Astrocyte of the spinal cord (primary cell): ENCODE measurements around the gene CFAP97.

Experiments
- DNase-seq: peaks from one replicate; pipeline ENCODE4 v3.0.0; 2011; ENCODE audit warnings: low read depth, low spot score
- H3K4me3 ChIP-seq: 2 replicates; pipeline ENCODE4 v1.5.1; 2011; ENCODE audit warnings: low read depth, mild to moderate bottlenecking, low read length, moderate library complexity
- in situ Hi-C: cut with HindIII; loops from 2 replicates; pipeline ENCODE4 v1.10.0; 2017; ENCODE audit warnings: low sequenced_read_pairs
- TF ChIP-seq, protein P1 (sequence below): IDR thresholded peaks from 2 replicates; pipeline ENCODE4 v1.5.1; 2012; ENCODE audit warnings: low read depth, mild to moderate bottlenecking, low read length, inconsistent platforms

The CFAP97 gene

DNA sequence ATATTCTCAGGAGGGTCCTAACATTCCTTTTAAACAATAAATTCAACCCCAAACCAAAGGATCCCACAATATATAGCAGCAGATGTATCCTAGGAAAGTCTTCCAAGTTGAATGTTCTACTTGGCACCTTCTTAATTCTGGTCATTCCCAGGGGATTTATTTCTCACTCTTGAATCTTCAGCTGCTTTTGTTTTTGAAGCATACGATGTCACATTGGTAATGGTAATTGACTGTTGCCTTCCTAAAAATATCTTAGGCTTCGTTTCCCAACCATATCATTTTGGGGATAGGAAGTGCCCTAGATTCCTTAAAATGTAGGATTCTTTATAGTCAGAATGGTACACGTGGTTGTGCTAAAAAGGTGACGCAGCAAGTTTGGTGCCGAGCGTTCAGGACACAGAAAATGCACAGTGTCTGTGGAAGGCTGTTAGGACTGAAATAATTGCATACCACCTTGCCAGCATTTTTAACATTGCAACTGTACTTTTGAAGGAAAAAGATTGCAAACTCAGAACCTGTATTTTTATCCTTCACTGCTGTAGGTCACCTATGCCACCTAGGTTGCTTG lies 13.7 kb upstream of the CFAP97 start:
- no peak overlapping the region for H3K4me3 ChIP-seq
- in situ Hi-C loops = no loop called here
- no peak for DNase-seq
- TF ChIP-seq, protein P1, sequence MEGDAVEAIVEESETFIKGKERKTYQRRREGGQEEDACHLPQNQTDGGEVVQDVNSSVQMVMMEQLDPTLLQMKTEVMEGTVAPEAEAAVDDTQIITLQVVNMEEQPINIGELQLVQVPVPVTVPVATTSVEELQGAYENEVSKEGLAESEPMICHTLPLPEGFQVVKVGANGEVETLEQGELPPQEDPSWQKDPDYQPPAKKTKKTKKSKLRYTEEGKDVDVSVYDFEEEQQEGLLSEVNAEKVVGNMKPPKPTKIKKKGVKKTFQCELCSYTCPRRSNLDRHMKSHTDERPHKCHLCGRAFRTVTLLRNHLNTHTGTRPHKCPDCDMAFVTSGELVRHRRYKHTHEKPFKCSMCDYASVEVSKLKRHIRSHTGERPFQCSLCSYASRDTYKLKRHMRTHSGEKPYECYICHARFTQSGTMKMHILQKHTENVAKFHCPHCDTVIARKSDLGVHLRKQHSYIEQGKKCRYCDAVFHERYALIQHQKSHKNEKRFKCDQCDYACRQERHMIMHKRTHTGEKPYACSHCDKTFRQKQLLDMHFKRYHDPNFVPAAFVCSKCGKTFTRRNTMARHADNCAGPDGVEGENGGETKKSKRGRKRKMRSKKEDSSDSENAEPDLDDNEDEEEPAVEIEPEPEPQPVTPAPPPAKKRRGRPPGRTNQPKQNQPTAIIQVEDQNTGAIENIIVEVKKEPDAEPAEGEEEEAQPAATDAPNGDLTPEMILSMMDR = no peak

DNA sequence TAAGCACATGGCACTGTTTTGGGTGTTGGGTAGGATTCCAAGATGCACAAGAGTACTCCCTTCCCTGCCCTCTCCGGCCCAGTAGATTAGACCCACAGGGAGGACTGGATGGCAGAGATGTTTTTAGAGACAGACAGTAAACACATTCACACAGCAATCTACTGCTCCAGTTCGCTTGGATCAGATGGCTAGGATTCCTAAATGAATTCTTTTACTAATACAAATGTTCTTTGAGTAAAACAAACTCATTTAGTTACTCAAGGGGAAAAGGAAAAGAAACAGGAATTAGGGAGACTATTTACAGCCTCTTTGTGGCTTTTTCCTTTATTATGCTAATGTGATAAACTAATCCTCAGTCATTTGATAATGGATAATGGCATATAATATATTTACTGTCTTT lies 11.5 kb upstream of the CFAP97 start:
- TF ChIP-seq, protein P1 = no peak
- no peak for DNase-seq
- in situ Hi-C loops = no loop called here
- H3K4me3 ChIP-seq = no peak overlapping the region

DNA sequence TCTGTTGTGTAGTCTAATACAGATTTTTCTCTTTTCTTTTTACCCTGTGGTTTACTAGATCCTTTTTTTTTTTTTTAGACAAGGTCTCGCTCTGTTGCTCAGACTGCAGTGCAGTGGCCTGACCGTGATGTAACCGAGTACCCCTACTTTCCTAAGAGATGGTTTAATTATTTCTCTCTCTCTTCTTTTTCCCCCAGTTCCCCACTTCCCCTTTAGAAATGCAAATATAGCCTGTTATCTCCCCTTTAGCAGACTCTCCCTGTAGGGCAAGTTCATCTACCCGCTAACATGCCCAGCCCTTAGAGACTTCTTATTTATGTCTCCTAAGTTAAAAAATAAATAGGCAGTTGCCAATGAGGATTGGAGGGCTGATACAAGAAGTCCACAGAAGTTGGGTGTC lies 10.1 kb upstream of the CFAP97 start:
- no peak for DNase-seq
- TF ChIP-seq, protein P1 = no peak
- H3K4me3 ChIP-seq = no peak overlapping the region
- in situ Hi-C loops = no loop called here

DNA sequence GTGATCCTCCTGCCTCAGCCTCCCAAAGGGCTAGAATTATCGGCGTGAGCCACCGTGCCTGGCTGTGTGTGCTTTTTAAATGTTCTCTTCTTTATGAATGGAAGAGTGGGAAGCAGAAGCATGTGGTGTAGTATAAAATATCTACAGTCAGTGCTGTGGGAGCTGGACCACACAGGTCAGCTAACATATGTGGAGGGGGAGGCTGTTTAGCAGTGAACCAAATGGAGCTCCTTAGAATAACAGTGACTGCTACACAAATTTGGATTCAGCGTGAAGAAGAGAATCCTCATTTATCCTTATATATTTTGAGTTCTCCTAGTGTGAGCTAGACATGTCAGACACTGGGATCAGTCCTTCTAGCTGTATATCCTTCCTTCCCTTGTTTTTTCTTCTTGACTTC lies 8.8 kb upstream of the CFAP97 start:
- no peak for DNase-seq
- no peak overlapping the region for H3K4me3 ChIP-seq
- TF ChIP-seq, protein P1 = no peak
- in situ Hi-C loops = no loop called here

DNA sequence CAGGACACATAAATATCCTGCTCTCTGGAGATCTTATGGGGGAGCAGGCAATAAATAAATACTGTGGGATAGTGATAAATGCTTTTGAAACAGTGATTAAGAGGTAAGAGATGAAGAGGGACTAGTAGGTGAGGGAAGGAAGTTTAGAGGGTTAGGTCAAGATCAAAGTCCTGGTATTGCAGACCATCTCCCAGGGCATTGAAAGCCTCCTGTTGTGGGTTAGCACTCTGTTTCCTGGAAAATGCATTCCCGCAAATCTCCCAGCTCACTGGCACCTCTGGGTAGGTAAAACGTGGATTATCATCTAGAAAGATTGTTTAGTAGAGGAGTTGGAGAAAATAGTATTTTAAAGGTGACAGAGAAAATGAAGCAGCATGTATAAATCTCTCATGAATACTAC lies 7.8 kb upstream of the CFAP97 start:
- no peak for DNase-seq
- in situ Hi-C loops = no loop called here
- H3K4me3 ChIP-seq = peak overlapping the region; percentile 78
- TF ChIP-seq, protein P1 = no peak

DNA sequence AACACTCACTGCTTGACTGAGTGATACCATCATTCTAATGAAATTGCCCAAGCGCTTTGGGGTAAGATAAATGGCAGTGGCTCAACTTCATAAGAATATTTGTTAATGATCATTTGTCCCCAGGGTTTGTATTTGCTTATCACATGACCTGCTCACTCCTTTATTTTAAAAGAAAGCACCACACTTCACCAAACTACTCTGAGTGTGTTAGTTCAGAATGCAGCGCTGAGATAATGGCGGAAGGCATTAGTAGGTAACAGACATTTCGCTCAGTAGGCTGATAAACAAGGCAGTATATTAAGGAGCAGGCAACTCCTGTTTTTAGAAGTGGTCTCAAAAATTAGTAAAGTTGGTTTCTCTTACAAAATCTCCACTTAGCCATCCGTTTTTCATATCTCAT lies 7.2 kb upstream of the CFAP97 start:
- TF ChIP-seq, protein P1 = no peak
- H3K4me3 ChIP-seq = peak overlapping the region; percentile 78
- in situ Hi-C loops = no loop called here
- DNase-seq = peak; percentile 38
